ENCODE data around the gene PPM1J. TPM values are rescaled to one million over a fixed set of nuclear protein-coding genes. Genes with fewer than 3 reads are reported as not detected.

PPM1J gene
- total and polyA plus RNA-seq, 2 of the 8 experiments (the other 6 are each of a cell fraction or from before 2014, with no cell fraction given): 19.4 to 31.6 TPM

GRCh38 chr1:112706505-112707220 lies 8.5 kb downstream of the PPM1J start, which contains the start of gene RHOC (continued):
- no peak for TF ChIP-seq USF2 (IDR thresholded peaks at IDR 0.05; ENCODE audit: low read length)
- peak; percentile 49 for TF ChIP-seq PHF8 (conservative IDR thresholded peaks at IDR 0.05; ENCODE audit: low read depth, low read length)
- TF ChIP-seq ZNF274 (IDR thresholded peaks at IDR 0.05; ENCODE audit: borderline replicate concordance, extremely low read depth, low read length): no peak
- TF ChIP-seq CREB1 (IDR thresholded peaks at IDR 0.05): no peak
- no peak for TF ChIP-seq SIX5 (IDR thresholded peaks at IDR 0.05; ENCODE audit: low read depth, low read length)
- TF ChIP-seq SUZ12 (IDR thresholded peaks at IDR 0.05; ENCODE audit: low read length): no peak

Measured in H1 (cell line).